ENCODE measurements around the gene ZBTB46. TPM values are rescaled to one million over a fixed set of nuclear protein-coding genes. Genes with fewer than 3 reads are reported as not detected.

The ZBTB46 gene
- total RNA-seq, 1 experiment from 2014 or later, result 9.5 TPM

- Mint-ChIP-seq H3K4me3 (ENCODE audit: unreplicated experiment) (peak within 1 kb of the TSS; percentile 66), H3K36me3 (ENCODE audit: insufficient read depth, unreplicated experiment) (peaks cover 100% of the 10 kb centered on the region), H3K27me3 (ENCODE audit: insufficient read depth, unreplicated experiment) (peaks cover 2% of the 10 kb centered on the region), H3K27ac (ENCODE audit: unreplicated experiment) (peak within 1 kb of the TSS; percentile 94), H3K9me3 (ENCODE audit: unreplicated experiment) (no peaks in the 10 kb centered on the region), H3K4me1 (ENCODE audit: low read depth, unreplicated experiment) (peaks cover 11% of the 10 kb centered on the region)
- no peak for TF ChIP-seq CTCF (IDR thresholded peaks at IDR 0.05; ENCODE audit: insufficient read depth in 1 of 2, low read depth in 1 of 2, low read length in 1 of 2, severe bottlenecking in 1 of 2, unreplicated experiment in 1 of 2)
- no peaks in the 10 kb centered on the region; the same call in 1 of the 2 replicates for H3K36me3 ChIP-seq (ENCODE audit: control insufficient read depth, insufficient read depth, low read length)
- no peaks in the 10 kb centered on the region for H3K27me3 ChIP-seq (replicated peaks; ENCODE audit: control insufficient read depth, insufficient read depth, low read length)
- H3K9me3 ChIP-seq, result peaks cover 3% of the 10 kb centered on the region; the same call in 1 of the 2 replicates
- peak; percentile 62 to 63 for DNase-seq
- intact Hi-C loops (cut with micrococcal nuclease; ENCODE audit: unreplicated experiment), result no loop called here
- ChIA-PET CTCF (interaction anchor here (1.4 kb wide), 1 partner anchor 157 kb away, joined by 4 read pairs; no protein-coding TSS in a partner anchor), POLR2A (interaction anchor here (0.6 to 1.7 kb wide), 2 partner anchors 12 to 159 kb away, joined by 3 to 7 read pairs; partner anchors contain the start of genes ARFRP1, PTK6 and ZGPAT)
- BruUV-seq (replicated peaks), result no TSS peak
- H3K4me3 ChIP-seq (ENCODE audit: low read depth, low read length), result no peak within 1 kb of the TSS
- peaks cover 26% of the 10 kb centered on the region for H3K4me1 ChIP-seq
Measured at GRCh38 chr20:63696628-63697356, 134.3 kb downstream of the ZBTB46 start, which contains the start of gene TNFRSF6B. Gene TNFRSF6B, plus strand, starts transcription at chr20:63696652. Its CDS starts 116 bp downstream, at chr20:63696768.

GRCh38 chr20:63696306-63696627, 134.8 kb downstream of the ZBTB46 start:
- Mint-ChIP-seq H3K9me3 (ENCODE audit: unreplicated experiment) (no peaks in the 10 kb centered on the region), H3K27me3 (ENCODE audit: insufficient read depth, unreplicated experiment) (peaks cover 2% of the 10 kb centered on the region), H3K27ac (ENCODE audit: unreplicated experiment) (peak overlapping the region; percentile 94), H3K4me3 (ENCODE audit: unreplicated experiment) (peak overlapping the region; percentile 66), H3K4me1 (ENCODE audit: low read depth, unreplicated experiment) (peaks cover 11% of the 10 kb centered on the region), H3K36me3 (ENCODE audit: insufficient read depth, unreplicated experiment) (peaks cover 100% of the 10 kb centered on the region)
- Histone ChIP-seq H3K36me3 (ENCODE audit: control insufficient read depth, insufficient read depth, low read length) (no peaks in the 10 kb centered on the region; the same call in 1 of the 2 replicates), H3K4me1 (peaks cover 26% of the 10 kb centered on the region), H3K9me3 (peaks cover 3% of the 10 kb centered on the region; the same call in 1 of the 2 replicates), H3K27me3 (replicated peaks; ENCODE audit: control insufficient read depth, insufficient read depth, low read length) (no peaks in the 10 kb centered on the region), H3K4me3 (ENCODE audit: low read depth, low read length) (no peak overlapping the region)
- no peak for TF ChIP-seq CTCF (IDR thresholded peaks at IDR 0.05; ENCODE audit: insufficient read depth in 1 of 2, low read depth in 1 of 2, low read length in 1 of 2, severe bottlenecking in 1 of 2, unreplicated experiment in 1 of 2)
- DNase-seq, result peak in 1 of 2 experiments; percentile 78
- ChIA-PET CTCF (interaction anchor here (1.0 to 1.4 kb wide), 2 partner anchors 12 to 157 kb away, joined by 3 to 4 read pairs; partner anchors contain the start of genes ARFRP1 and ZGPAT), POLR2A (interaction anchor here (1.7 kb wide), 1 partner anchor 12 kb away, joined by 7 read pairs; the partner anchor contains the start of genes ARFRP1 and ZGPAT)
- intact Hi-C loops (cut with micrococcal nuclease; ENCODE audit: unreplicated experiment), result no loop called here
- BruUV-seq (replicated peaks), result no TSS peak

DNA sequence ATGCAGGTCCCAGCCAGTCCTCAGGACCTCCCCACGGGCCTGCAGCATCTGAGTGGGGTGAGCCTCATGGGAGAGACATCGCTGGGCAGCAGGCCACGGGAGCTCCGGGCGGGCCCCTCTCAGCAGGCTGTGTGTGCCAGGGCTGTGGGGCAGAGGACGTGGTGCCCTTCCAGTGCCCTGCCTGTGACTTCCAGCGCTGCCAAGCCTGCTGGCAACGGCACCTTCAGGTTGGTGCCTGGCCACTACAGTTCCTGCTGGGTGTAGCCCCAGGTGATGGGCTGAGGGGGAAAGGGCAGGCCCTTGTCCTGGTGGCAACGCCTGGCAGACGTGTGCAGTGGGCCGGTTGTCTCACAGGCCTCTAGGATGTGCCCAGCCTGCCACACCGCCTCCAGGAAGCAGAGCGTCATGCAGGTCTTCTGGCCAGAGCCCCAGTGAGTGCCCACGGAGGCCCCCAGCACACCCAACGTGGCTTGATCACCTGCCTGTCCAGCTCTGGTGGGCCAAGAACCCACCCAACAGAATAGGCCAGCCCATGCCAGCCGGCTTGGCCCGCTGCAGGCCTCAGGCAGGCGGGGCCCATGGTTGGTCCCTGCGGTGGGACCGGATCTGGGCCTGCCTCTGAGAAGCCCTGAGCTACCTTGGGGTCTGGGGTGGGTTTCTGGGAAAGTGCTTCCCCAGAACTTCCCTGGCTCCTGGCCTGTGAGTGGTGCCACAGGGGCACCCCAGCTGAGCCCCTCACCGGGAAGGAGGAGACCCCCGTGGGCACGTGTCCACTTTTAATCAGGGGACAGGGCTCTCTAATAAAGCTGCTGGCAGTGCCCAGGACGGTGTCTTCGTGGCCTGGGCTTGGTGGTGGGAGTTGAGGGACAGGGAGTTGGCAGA, 135.4 kb downstream of the ZBTB46 start:
- Mint-ChIP-seq H3K4me3 (ENCODE audit: unreplicated experiment) (peak overlapping the region; percentile 66), H3K4me1 (ENCODE audit: low read depth, unreplicated experiment) (peaks cover 11% of the 10 kb centered on the region), H3K36me3 (ENCODE audit: insufficient read depth, unreplicated experiment) (peaks cover 97% of the 10 kb centered on the region), H3K9me3 (ENCODE audit: unreplicated experiment) (no peaks in the 10 kb centered on the region), H3K27ac (ENCODE audit: unreplicated experiment) (peak overlapping the region; percentile 94), H3K27me3 (ENCODE audit: insufficient read depth, unreplicated experiment) (peaks cover 2% of the 10 kb centered on the region)
- POLR2A ChIA-PET, result interaction anchor here (1.7 kb wide), 1 partner anchor 13 kb away, joined by 7 read pairs; the partner anchor contains the start of genes ARFRP1 and ZGPAT
- intact Hi-C loops (cut with micrococcal nuclease; ENCODE audit: unreplicated experiment), result no loop called here
- no TSS peak for BruUV-seq (replicated peaks)
- H3K36me3 ChIP-seq (ENCODE audit: control insufficient read depth, insufficient read depth, low read length), result no peaks in the 10 kb centered on the region; the same call in 1 of the 2 replicates
- CTCF ChIA-PET, result interaction anchor here (1.0 to 1.4 kb wide), 2 partner anchors 12 to 156 kb away, joined by 3 to 4 read pairs; partner anchors contain the start of genes ARFRP1 and ZGPAT
- H3K4me3 ChIP-seq (ENCODE audit: low read depth, low read length), result no peak overlapping the region
- H3K27me3 ChIP-seq (replicated peaks; ENCODE audit: control insufficient read depth, insufficient read depth, low read length), result no peaks in the 10 kb centered on the region
- peaks cover 26% of the 10 kb centered on the region for H3K4me1 ChIP-seq
- peak; percentile 39 to 45 for DNase-seq
- H3K9me3 ChIP-seq, result peaks cover 3% of the 10 kb centered on the region; the same call in 1 of the 2 replicates
- no peak for TF ChIP-seq CTCF (IDR thresholded peaks at IDR 0.05; ENCODE audit: insufficient read depth in 1 of 2, low read depth in 1 of 2, low read length in 1 of 2, severe bottlenecking in 1 of 2, unreplicated experiment in 1 of 2)

Measured in Caco-2 (cell line).